ENCODE results near the gene CIB4.

CIB4 gene

DNA sequence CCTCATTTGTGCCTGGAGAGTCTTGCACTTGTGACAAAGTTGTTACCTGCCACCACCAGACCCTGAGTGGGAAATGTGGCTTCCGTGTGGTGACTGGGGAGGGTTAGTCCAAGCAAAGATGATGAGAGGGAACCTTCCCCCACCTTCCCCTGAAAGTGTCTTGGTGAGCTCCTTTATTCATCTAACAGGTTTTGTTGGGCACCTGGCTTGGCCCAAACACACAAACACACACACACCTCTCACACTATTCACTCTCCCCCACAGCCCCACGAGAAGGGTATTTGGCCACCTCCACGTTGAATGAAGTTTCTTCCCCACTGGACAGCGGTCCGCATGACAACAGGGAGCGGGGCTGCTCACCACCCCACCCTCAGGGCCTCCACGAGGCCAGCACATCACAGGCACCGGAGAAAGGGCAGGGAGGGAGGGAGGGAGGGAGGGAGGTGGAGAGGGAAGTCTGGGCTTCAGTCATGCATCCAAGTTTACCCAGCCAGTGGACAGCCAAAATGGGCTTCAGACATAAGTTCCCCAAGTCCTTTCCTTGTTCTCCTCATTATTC is 1.4 kb downstream of the CIB4 start:
- DNase-seq, result no peak

DNA sequence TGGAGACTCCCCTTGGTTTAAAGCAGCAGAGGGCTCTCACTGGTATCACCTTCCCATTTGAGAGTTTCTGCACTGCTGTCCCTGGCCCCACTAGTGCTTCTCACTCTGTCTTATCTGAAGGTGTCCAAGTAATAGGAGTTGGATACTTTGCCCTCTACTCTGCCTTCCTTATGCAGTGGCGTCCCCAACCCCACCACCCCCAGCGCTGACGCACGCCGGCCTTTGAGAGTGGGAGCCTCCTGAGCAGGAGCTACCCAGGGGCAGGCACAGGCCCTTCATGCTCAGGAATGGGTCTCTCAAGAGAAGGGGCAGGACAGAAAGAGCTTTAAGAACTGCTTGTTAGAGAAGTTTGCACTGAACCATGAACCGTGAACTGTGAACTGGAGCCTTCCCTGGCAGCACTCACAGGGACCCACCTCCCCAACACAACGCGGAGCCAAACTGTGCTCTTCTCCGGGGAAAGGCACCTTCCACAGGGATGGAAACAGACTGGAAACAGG is 3.3 kb downstream of the CIB4 start:
- no peak for DNase-seq

GRCh38 chr2:26636935-26637334 is 4.2 kb downstream of the CIB4 start:
- no peak for DNase-seq

- no peak for DNase-seq
Measured at GRCh38 chr2:26635401-26635800, 5.8 kb downstream of the CIB4 start.

GRCh38 chr2:26634636-26635230 is 6.4 kb downstream of the CIB4 start:
- DNase-seq, result no peak

GRCh38 chr2:26633993-26634595 is 7.1 kb downstream of the CIB4 start:
- DNase-seq, result no peak

- DNase-seq, result no peak
Measured at GRCh38 chr2:26633351-26633945, 7.7 kb downstream of the CIB4 start.

DNA sequence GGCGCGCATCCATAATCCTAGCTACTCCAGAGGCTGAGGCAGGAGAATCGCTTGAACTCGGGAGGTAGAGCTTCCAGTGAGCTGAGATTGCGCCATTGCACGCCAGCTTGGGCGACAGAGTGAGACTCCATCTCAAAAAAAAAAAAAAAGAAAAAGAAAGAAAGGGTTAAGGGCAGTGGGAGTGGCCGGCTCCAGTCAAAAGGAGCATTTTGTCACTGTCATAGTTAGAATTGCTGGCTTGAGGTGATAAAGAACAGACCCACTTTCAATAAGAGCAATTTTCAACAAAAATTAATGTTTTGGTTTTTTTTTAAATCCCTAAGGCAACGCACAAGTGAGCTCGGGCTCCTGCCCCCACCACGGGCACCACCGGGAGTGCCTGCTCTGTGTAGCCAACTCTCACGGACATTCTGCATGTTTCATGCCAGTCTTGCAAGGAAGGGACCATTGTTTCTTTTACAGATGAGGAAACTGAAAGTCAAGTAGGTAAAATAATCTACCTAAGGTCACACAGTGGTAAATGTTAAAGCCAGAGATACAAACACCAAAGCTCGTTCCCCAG is 8.5 kb downstream of the CIB4 start:
- DNase-seq, result no peak

GRCh38 chr2:26631401-26632170 is 9.6 kb downstream of the CIB4 start:
- no peak for DNase-seq

- DNase-seq, result no peak
Measured at GRCh38 chr2:26630669-26631360, 10.4 kb downstream of the CIB4 start.

DNA sequence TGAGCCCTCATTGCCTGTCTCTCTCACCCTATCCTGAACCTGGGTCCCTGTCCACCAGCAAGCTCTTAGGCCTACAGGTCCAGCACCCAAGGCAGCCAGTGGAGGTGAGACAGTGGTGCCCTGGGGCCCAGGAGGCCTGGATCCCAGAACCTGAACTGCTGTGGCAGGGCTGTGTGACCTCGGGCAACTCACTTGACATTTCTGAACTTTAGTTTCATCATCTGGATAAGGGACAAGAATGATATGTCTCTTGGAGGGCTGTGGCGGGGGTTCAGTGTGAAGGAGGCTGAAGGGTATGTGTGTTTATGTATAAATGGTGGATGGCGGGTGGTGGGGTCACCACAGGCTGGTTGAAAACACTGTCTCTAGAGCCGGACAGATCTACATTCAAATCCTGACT is 10.9 kb downstream of the CIB4 start:
- DNase-seq, result no peak

DNA sequence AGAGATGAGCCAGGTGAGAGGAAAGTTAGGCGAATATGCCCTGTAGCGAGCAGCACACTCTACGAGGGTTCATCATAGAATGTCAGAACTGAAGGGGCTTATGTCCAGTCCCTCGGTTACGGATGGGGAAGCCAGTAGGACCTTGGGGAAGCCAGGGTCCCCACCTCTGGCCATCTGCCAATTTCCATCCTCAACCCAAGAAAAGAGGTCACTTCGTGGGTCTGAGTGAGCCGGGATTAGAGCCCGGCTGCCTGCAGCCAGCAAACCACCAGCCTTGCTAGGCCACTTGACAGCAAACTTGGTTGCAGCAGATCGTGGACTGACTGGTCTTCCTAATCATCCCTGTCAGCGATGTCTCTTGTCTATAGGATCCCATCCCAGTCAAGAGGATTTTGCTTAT is 11.4 kb downstream of the CIB4 start:
- DNase-seq, result no peak

GRCh38 chr2:26629346-26629630 is 11.9 kb downstream of the CIB4 start:
- no peak for DNase-seq

- DNase-seq, result no peak
Measured at GRCh38 chr2:26628561-26629345, 12.4 kb downstream of the CIB4 start.

GRCh38 chr2:26627350-26628105 is 13.6 kb downstream of the CIB4 start:
- DNase-seq, result no peak

DNA sequence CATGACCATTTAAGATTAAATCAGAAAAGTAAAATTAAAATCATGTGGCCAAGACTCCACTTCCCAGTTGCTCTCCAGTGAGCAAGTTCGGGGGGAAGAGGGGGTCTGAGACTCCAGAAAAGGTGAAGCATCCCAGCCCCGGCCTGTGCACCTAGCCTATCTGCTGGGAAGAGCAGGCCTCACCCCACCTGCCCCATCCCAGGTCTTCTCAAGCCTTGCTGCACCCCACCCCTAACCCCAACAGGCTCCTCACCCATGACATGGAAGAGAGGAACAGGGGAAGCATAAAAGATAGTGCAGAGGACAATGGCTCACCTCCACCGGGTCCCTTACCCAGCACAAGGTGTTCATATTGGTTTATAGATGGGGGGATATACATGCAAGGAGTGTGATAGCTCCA is 14.6 kb downstream of the CIB4 start:
- DNase-seq, result no peak

DNA sequence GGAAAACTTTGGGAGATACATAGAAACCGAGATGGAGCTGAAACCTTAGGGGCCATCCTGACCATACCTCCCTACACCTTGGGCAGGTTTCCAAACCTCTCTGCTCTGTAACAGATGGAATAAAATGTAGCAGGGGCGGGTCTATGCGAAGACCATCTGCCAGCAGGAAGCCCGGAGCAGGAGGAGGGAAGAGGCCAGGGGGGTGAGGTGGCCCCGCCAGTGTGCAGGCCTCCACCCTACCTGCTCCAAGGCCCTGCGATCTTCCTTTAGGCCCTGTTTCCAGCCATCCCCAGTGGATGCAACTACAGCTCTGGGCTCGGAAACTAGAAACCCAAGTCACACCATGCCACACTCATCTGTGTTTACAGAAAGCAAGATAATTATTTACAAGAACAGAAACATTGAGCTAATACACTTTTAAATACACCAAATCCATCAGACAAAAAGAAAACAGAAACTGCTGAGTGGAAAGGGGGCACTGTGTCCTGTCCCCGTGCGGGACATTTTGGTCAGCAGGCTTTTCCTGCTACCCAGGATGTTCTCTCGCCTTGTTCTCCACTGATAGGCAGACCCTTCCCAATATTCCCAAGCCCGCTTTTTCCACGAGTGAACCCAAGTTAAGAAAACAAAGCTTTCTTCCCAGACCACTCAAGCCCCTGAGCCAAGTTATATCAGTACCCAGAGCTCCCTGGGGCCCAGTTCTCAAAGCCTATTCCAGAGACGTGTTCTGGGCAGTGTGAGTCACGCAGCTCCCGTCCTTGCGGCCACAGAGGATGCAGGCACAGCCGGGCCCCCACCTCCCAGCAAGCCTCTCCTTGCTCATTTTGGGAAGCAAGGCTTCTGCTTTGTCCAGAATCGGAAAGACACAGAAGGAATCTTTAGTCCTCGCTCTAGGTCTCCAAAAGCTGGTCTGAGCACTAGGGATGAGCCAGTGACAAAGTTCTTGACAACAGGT is 17.3 kb downstream of the CIB4 start:
- DNase-seq, result no peak

GRCh38 chr2:26621469-26622199 is 19.5 kb downstream of the CIB4 start:
- DNase-seq, result no peak

DNA sequence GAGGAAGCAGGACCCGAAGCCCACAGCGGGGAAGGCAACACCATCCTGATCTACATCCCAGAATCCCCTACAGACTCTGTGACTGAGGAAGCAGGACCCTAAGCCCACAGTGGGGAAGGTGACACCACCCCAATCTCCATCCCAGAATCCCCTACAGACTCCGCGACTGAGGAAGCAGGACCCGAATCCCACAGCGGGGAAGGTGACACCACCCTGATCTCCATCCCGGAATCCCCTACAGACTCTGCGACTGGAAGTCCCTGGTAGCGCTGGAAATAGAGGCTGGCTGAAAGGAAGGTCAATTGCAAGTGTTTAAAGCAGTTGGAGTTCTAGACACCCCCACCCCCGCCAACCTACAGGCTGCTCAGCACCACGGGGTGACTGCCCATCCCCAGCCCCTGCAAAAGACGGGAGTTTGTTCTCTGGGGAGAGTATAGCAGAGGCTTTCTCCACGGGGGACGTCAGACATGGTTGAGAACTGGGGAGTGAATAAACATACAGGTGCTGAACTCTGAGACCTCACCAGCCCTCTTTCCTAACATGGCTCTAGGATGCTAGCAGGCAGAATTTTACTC is 21.0 kb downstream of the CIB4 start:
- no peak for DNase-seq

Measured in activated CD4-positive, alpha-beta T cell treated with anti-CD3 and anti-CD28 coated beads, Interleukin-2, amount 50 U/mL, for 1 hour (primary cell).